OCI-LY7 (cell line): Measurements from ENCODE around the gene ABO. TPM values are rescaled to one million over a fixed set of nuclear protein-coding genes. Genes with fewer than 3 reads are reported as not detected.
"Not testable (repeated sequence)": the region's sequence is repeated elsewhere in the genome, so short reads cannot be mapped to it uniquely, and the experiment has no call there.

Source experiments
- BruUV-seq: library from RNA; stranded (reverse); fragments of 400-500 nt; replicated peaks from 2 replicates; lab custom pipeline; 2021; lab: Mats Ljungman, UMichigan
- CTCF ChIA-PET: fragments of 300-600 bp; sonication (Branson Sonifier 250); formaldehyde crosslinking; loops from one replicate; lab custom pipeline; 2022; ENCODE audit warnings: antibody characterized with exemption; ENCODE audit not compliant: unreplicated experiment; lab: Charles Lee
- POLR2A ChIA-PET: fragments of 300-600 bp; sonication (Branson Sonifier 250); formaldehyde crosslinking; loops from one replicate; lab custom pipeline; 2022; ENCODE audit warnings: antibody characterized with exemption; lab: Charles Lee
- DNase-seq: peaks from one replicate; pipeline ENCODE4 v3.0.0-alpha.2; 2015; ENCODE audit warnings: low spot score
- H2AFZ ChIP-seq: fragments of 200-600 bp; sonication (generic), shearing (Covaris generic); 2 replicates; pipeline ENCODE4 v1.6.1; 2014; ENCODE audit warnings: mild to moderate bottlenecking, antibody characterized with exemption, low read length, moderate library complexity
- H3K27ac ChIP-seq: fragments of 200-600 bp; sonication (generic); 2 replicates; pipeline ENCODE4 v1.5.1; 2014; ENCODE audit warnings: mixed run types, low read depth, mild to moderate bottlenecking, moderate library complexity, low read length, inconsistent platforms; ENCODE audit not compliant: poor library complexity, severe bottlenecking
- H3K36me3 ChIP-seq: fragments of 200-600 bp; sonication (generic); 2 replicates; pipeline ENCODE4 v1.6.1; 2014; ENCODE audit warnings: mild to moderate bottlenecking, antibody characterized with exemption, low read length, moderate library complexity, mixed read lengths; ENCODE audit not compliant: insufficient read depth
- H3K4me1 ChIP-seq: fragments of 200-600 bp; sonication (generic); 2 replicates; pipeline ENCODE4 v1.5.1; 2014; ENCODE audit warnings: mild to moderate bottlenecking, low read length; ENCODE audit not compliant: insufficient read depth, poor library complexity, severe bottlenecking
- H3K4me2 ChIP-seq: fragments of 200-600 bp; sonication (generic); 2 replicates; pipeline ENCODE4 v1.6.1; 2014; ENCODE audit warnings: mild to moderate bottlenecking, low read length
- H3K4me3 ChIP-seq: fragments of 200-600 bp; sonication (generic); 2 replicates; pipeline ENCODE4 v1.5.1; 2014; ENCODE audit warnings: mild to moderate bottlenecking, low read depth, low read length; ENCODE audit not compliant: poor library complexity, severe bottlenecking
- H3K79me2 ChIP-seq: fragments of 200-600 bp; sonication (generic); 2 replicates; pipeline ENCODE4 v1.6.1; 2016; ENCODE audit warnings: low read depth, mild to moderate bottlenecking, low read length, moderate library complexity, mixed read lengths; ENCODE audit not compliant: insufficient read depth
- H3K9me2 ChIP-seq: fragments of 200-600 bp; sonication (generic); 2 replicates; pipeline ENCODE4 v1.6.1; 2016; ENCODE audit warnings: mild to moderate bottlenecking, low read length, mixed read lengths; ENCODE audit not compliant: insufficient read depth
- H3K9me3 ChIP-seq: fragments of 200-600 bp; sonication (generic); 2 replicates; pipeline ENCODE4 v1.6.1; 2014; ENCODE audit warnings: mild to moderate bottlenecking, mixed run types, low read length, mixed read lengths
- H4K20me1 ChIP-seq: fragments of 200-600 bp; sonication (generic); 2 replicates; pipeline ENCODE4 v1.6.1; 2014; ENCODE audit warnings: mild to moderate bottlenecking, antibody characterized with exemption, low read length, moderate library complexity, mixed read lengths; ENCODE audit not compliant: insufficient read depth
- CTCF ChIP-seq: fragments of 200-600 bp; sonication (generic); conservative IDR thresholded peaks from 2 replicates; pipeline ENCODE4 v1.5.1; 2014; ENCODE audit warnings: mild to moderate bottlenecking, antibody characterized with exemption, low read length, moderate library complexity, mixed read lengths
- EZH2phosphoT487 ChIP-seq: fragments of 200-600 bp; sonication (generic); IDR thresholded peaks from 2 replicates; pipeline ENCODE4 v1.6.1; 2018; ENCODE audit warnings: low read depth, borderline replicate concordance, mild to moderate bottlenecking, mixed run types, antibody characterized with exemption, low read length, moderate library complexity, mixed read lengths
- intact Hi-C: fragments of 100-400 bp; cut with micrococcal nuclease; formaldehyde crosslinking; loops from one replicate; pipeline ENCODE4 v1.10.0; 2022; ENCODE audit not compliant: unreplicated experiment
- total RNA-seq, 2 experiments: library from RNA; depleted of rRNA in 1 of 2; stranded (reverse); fragments of >200 nt in 1 of 2; shearing (Covaris generic) in 1 of 2; gene quantifications; 2 replicates each; pipeline ENCODE4 v1.2.3, GENCODE V29; 2014 to 2022

The ABO gene
- total RNA-seq, 2 experiments from 2014 or later: not detected

GRCh38 chr9:133237035-133237731 lies 37.8 kb downstream of the ABO start:
- Histone ChIP-seq H3K36me3 (no peaks in the 10 kb centered on the region), H3K4me3 (no peak overlapping the region), H3K9me3 (no peaks in the 10 kb centered on the region), H3K79me2 (no peaks in the 10 kb centered on the region), H3K4me1 (no peaks in the 10 kb centered on the region), H2AFZ (no peak overlapping the region), H3K4me2 (no peak overlapping the region), H3K27ac (no peak overlapping the region), H4K20me1 (no peaks in the 10 kb centered on the region), H3K9me2 (no peaks in the 10 kb centered on the region)
- POLR2A ChIA-PET: no interaction called here
- intact Hi-C loops: no loop called here
- no TSS peak for BruUV-seq
- TF ChIP-seq CTCF (no peak), EZH2phosphoT487 (no peak)
- DNase-seq: no peak
- CTCF ChIA-PET: no interaction called here

GRCh38 chr9:133236291-133237034 lies 38.5 kb downstream of the ABO start:
- POLR2A ChIA-PET, H3K4me3 ChIP-seq, H2AFZ ChIP-seq, H3K4me1 ChIP-seq, H3K79me2 ChIP-seq, H3K9me3 ChIP-seq, H4K20me1 ChIP-seq, CTCF ChIA-PET, H3K36me3 ChIP-seq, H3K9me2 ChIP-seq, intact Hi-C loops, H3K27ac ChIP-seq, H3K4me2 ChIP-seq, BruUV-seq, DNase-seq: not testable (repeated sequence)

GRCh38 chr9:133235549-133236222 lies 39.3 kb downstream of the ABO start:
- no peaks in the 10 kb centered on the region for H3K4me1 ChIP-seq
- no peak overlapping the region for H3K4me3 ChIP-seq
- no peak overlapping the region for H3K27ac ChIP-seq
- H3K79me2 ChIP-seq: no peaks in the 10 kb centered on the region
- TF ChIP-seq CTCF: no peak
- TF ChIP-seq EZH2phosphoT487: no peak
- no peak overlapping the region for H2AFZ ChIP-seq
- no peaks in the 10 kb centered on the region for H3K9me2 ChIP-seq
- ChIA-PET CTCF (no interaction called here), POLR2A (no interaction called here)
- no peak overlapping the region for H3K4me2 ChIP-seq
- H3K36me3 ChIP-seq: no peaks in the 10 kb centered on the region
- no peaks in the 10 kb centered on the region for H3K9me3 ChIP-seq
- intact Hi-C loops: no loop called here
- no peaks in the 10 kb centered on the region for H4K20me1 ChIP-seq
- DNase-seq: no peak
- BruUV-seq: no TSS peak
